ENCODE measurements around the gene KIAA1210. TPM values are rescaled to one million over a fixed set of nuclear protein-coding genes. Genes with fewer than 3 reads are reported as not detected.
"Not testable (repeated sequence)": the region's sequence is repeated elsewhere in the genome, so short reads cannot be mapped to it uniquely, and the experiment has no call there.

The KIAA1210 gene
- total and polyA plus RNA-seq, 2 donors from 2014 or later: 0.03 TPM; not detected in 1

DNA sequence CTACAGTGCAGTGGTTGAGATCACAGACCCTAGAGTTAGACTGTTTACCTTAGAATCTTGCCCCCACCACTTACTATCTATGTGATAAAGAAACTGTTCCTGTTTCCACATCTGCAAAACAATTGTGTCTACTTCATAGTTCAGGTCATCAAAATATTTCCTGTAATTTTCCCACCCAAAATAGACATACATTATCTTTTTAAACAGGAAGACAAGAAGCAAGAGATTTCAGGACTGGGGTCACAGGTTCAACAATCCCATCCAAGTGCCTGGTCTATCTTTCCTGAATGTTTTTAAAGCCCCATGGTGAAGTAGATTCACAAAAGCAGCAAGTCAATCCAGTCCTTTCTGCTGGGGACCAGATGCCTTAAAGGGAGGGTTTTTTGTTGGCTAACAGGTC is 96.6 kb downstream of the KIAA1210 start:
- H3K36me3 ChIP-seq (ENCODE audit: control insufficient read depth in 2 of 3, insufficient read depth in 3 of 3, low read length in 3 of 3): no peaks in the 10 kb centered on the region
- TF ChIP-seq, protein P1, sequence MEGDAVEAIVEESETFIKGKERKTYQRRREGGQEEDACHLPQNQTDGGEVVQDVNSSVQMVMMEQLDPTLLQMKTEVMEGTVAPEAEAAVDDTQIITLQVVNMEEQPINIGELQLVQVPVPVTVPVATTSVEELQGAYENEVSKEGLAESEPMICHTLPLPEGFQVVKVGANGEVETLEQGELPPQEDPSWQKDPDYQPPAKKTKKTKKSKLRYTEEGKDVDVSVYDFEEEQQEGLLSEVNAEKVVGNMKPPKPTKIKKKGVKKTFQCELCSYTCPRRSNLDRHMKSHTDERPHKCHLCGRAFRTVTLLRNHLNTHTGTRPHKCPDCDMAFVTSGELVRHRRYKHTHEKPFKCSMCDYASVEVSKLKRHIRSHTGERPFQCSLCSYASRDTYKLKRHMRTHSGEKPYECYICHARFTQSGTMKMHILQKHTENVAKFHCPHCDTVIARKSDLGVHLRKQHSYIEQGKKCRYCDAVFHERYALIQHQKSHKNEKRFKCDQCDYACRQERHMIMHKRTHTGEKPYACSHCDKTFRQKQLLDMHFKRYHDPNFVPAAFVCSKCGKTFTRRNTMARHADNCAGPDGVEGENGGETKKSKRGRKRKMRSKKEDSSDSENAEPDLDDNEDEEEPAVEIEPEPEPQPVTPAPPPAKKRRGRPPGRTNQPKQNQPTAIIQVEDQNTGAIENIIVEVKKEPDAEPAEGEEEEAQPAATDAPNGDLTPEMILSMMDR (IDR thresholded peaks at IDR 0.05; ENCODE audit: borderline replicate concordance, extremely low read depth, insufficient read depth): no peak
- H3K9me3 ChIP-seq (ENCODE audit: control insufficient read depth in 2 of 3, insufficient read depth in 1 of 3, low read length in 3 of 3): no peaks in the 10 kb centered on the region
- no peak overlapping the region for H3K27ac ChIP-seq (ENCODE audit: low read depth in 2 of 2, low read length in 2 of 2)
- DNase-seq (no peak), FAIRE-seq (no peak)
- no peak overlapping the region for H3K9ac ChIP-seq (ENCODE audit: low read length in 3 of 3)
- no peaks in the 10 kb centered on the region for H3K4me1 ChIP-seq (ENCODE audit: control insufficient read depth in 2 of 3, insufficient read depth in 2 of 3, low read depth in 1 of 3, low read length in 3 of 3)
- no peak overlapping the region for H3K4me3 ChIP-seq (ENCODE audit: low read length in 3 of 3)
- no peaks in the 10 kb centered on the region for H3K27me3 ChIP-seq (ENCODE audit: control insufficient read depth, insufficient read depth, low read length)
- intact Hi-C loops (cut with DNase I): no loop called here

DNA sequence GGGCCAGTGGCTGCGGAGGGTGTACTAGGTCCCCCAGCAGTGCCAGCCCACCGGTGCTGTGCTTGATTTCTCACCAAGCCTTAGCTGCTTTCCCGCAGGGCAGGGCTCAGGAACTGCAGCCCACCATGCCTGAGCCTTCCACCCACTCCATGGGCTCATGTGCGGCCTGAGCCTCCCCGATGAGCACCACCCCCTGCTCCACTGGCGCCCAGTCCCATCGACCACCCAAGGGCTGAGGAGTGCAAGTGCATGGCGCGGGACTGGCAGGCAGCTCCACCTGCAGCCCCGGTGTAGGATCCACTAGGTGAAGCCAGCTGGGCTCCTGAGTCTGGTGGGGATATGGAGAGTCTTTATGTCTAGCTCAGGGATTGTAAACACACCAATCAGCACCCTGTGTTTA is 98.0 kb downstream of the KIAA1210 start:
- not testable (repeated sequence) for H3K9ac ChIP-seq (ENCODE audit: low read length in 3 of 3)

DNA sequence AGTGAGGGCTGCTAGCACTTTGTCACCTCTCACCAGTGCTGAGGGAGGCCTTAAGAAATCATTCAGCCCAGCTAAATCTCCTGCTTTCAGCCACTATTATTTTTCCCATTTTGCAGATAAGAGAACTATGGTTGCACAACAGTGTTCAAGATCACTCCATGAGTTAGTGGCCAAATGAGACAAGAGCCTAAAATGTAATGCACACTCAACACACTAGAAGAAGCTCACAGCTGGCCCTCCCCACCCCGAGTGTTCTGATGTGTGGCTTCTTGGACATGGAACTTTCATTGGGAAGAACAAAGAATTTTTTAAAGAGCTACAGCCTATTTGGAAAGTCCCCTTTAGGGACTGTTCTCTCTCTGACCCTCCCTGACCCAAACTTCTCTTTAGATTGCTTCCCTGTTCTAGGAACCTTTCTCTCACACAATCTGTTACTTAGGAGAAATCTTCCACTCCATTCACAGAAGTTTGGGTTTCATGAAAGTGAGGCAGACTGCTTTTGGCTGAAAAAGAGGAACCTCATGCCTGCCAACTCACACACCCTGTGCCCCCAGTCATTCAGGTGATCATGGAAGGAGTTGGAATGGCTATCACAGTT is 98.8 kb downstream of the KIAA1210 start:
- no peaks in the 10 kb centered on the region for H3K4me1 ChIP-seq (ENCODE audit: control insufficient read depth in 2 of 3, insufficient read depth in 2 of 3, low read depth in 1 of 3, low read length in 3 of 3)
- FAIRE-seq (no peak), DNase-seq (no peak)
- H3K27me3 ChIP-seq (ENCODE audit: control insufficient read depth, insufficient read depth, low read length): no peaks in the 10 kb centered on the region
- H3K27ac ChIP-seq (ENCODE audit: low read depth in 2 of 2, low read length in 2 of 2): no peak overlapping the region
- TF ChIP-seq, protein P1 (IDR thresholded peaks at IDR 0.05; ENCODE audit: borderline replicate concordance, extremely low read depth, insufficient read depth): no peak
- H3K9ac ChIP-seq (ENCODE audit: low read length in 3 of 3): no peak overlapping the region
- no peak overlapping the region for H3K4me3 ChIP-seq (ENCODE audit: low read length in 3 of 3)
- no peaks in the 10 kb centered on the region for H3K36me3 ChIP-seq (ENCODE audit: control insufficient read depth in 2 of 3, insufficient read depth in 3 of 3, low read length in 3 of 3)
- intact Hi-C loops (cut with DNase I): no loop called here
- H3K9me3 ChIP-seq (ENCODE audit: control insufficient read depth in 2 of 3, insufficient read depth in 1 of 3, low read length in 3 of 3): no peaks in the 10 kb centered on the region

More for the DNA sequence above, 98.0 kb downstream of the KIAA1210 start:
- H3K36me3 ChIP-seq (ENCODE audit: control insufficient read depth in 2 of 3, insufficient read depth in 3 of 3, low read length in 3 of 3); H3K9me3 ChIP-seq (ENCODE audit: control insufficient read depth in 2 of 3, insufficient read depth in 1 of 3, low read length in 3 of 3); H3K27ac ChIP-seq (ENCODE audit: low read depth in 2 of 2, low read length in 2 of 2); DNase-seq; H3K4me3 ChIP-seq (ENCODE audit: low read length in 3 of 3); FAIRE-seq; intact Hi-C loops (cut with DNase I); H3K4me1 ChIP-seq (ENCODE audit: control insufficient read depth in 2 of 3, insufficient read depth in 2 of 3, low read depth in 1 of 3, low read length in 3 of 3); H3K27me3 ChIP-seq (ENCODE audit: control insufficient read depth, insufficient read depth, low read length): not testable (repeated sequence)

Other genes starting within 250 kb of the KIAA1210 start
- gene LONRF3, start 153.2 kb downstream of the KIAA1210 start, total RNA-seq: 5.5 TPM
- gene LONRF3, start 153.2 kb downstream of the KIAA1210 start, polyA plus RNA-seq (ENCODE audit: insufficient read depth, low read depth, low replicate concordance): 0.67 TPM
- not detected for gene CT47C1, start 54.8 kb downstream of the KIAA1210 start, total RNA-seq
- not detected for gene CT47C1, start 54.8 kb downstream of the KIAA1210 start, polyA plus RNA-seq (ENCODE audit: insufficient read depth, low read depth, low replicate concordance)
- 118 TPM for gene PGRMC1, start 108.5 kb upstream of the KIAA1210 start, total RNA-seq
- 181 TPM for gene PGRMC1, start 108.5 kb upstream of the KIAA1210 start, polyA plus RNA-seq (ENCODE audit: insufficient read depth, low read depth, low replicate concordance)

Measured in kidney (tissue), 14 donors.